GM12891 (cell line): ENCODE measurements around the gene SMARCA1.

Source experiments
- PAX5 ChIP-seq: IDR thresholded peaks from 2 replicates; pipeline ENCODE4 v1.6.1; 2011; ENCODE audit warnings: low read length, moderate library complexity, mild to moderate bottlenecking; ENCODE audit not compliant: insufficient read depth, severe bottlenecking
- POLR2A ChIP-seq: IDR thresholded peaks from 2 replicates; pipeline ENCODE4 v1.6.1; 2011; ENCODE audit warnings: low read depth, low read length, control low read depth
- POLR2AphosphoS5 ChIP-seq: IDR thresholded peaks from 2 replicates; pipeline ENCODE4 v1.6.1; 2011; ENCODE audit warnings: low read depth, low read length, control low read depth

GRCh38 chrX:129511689-129512088 lies 11.6 kb downstream of the SMARCA1 start:
- TF ChIP-seq POLR2A, result no peak
- TF ChIP-seq POLR2AphosphoS5, result no peak
- TF ChIP-seq PAX5, result no peak
